ENCODE data around the gene MRPL58. TPM values are rescaled to one million over a fixed set of nuclear protein-coding genes. Genes with fewer than 3 reads are reported as not detected.

MRPL58 gene
- total and polyA plus RNA-seq, 2 experiments from 2014 or later: 44.8 to 48.4 TPM

GRCh38 chr17:75068750-75069149, 56.3 kb downstream of the MRPL58 start:
- no peaks in the 10 kb centered on the region for H3K9me3 ChIP-seq (ENCODE audit: low read depth)
- no peak overlapping the region for H3K4me3 ChIP-seq
- peaks cover 5% of the 10 kb centered on the region for H3K4me1 ChIP-seq (ENCODE audit: low read depth)
- H3K36me3 ChIP-seq: peaks cover 3% of the 10 kb centered on the region
- no peak for TF ChIP-seq CTCF (IDR thresholded peaks at IDR 0.05; ENCODE audit: low read depth, low read length)
- no peak overlapping the region for H3K27ac ChIP-seq
- no peaks in the 10 kb centered on the region for H3K27me3 ChIP-seq
- no peak for DNase-seq (ENCODE audit: low read depth in 1 of 2, low spot score in 1 of 2)

- H3K27ac ChIP-seq: no peak overlapping the region
Observed at GRCh38 chr17:75069783-75070182, 57.3 kb downstream of the MRPL58 start.

More at GRCh38 chr17:75069783-75070182, 57.3 kb downstream of the MRPL58 start:
- no peak for DNase-seq (ENCODE audit: low read depth in 1 of 2, low spot score in 1 of 2)
- Histone ChIP-seq H3K36me3 (no peaks in the 10 kb centered on the region), H3K4me1 (ENCODE audit: low read depth) (peaks cover 5% of the 10 kb centered on the region), H3K9me3 (ENCODE audit: low read depth) (no peaks in the 10 kb centered on the region), H3K4me3 (no peak overlapping the region), H3K27me3 (no peaks in the 10 kb centered on the region)
- TF ChIP-seq CTCF (IDR thresholded peaks at IDR 0.05; ENCODE audit: low read depth, low read length): no peak

Other genes starting within 250 kb of the MRPL58 start
- 45.9 and 73.1 TPM in 2 replicates for gene NAT9, start 236.3 kb upstream of the MRPL58 start, total RNA-seq
- 56.2 and 96.8 TPM in 2 replicates for gene NAT9, start 236.3 kb upstream of the MRPL58 start, polyA plus RNA-seq
- 0.95 and 6.1 TPM in 2 replicates for gene GRIN2C, start 152.8 kb upstream of the MRPL58 start, total RNA-seq
- 0.71 and 1.1 TPM in 2 replicates for gene GRIN2C, start 152.8 kb upstream of the MRPL58 start, polyA plus RNA-seq
- gene FDXR, start 139.7 kb upstream of the MRPL58 start, total RNA-seq: 44.6 and 44.7 TPM in 2 replicates
- 49.9 and 55.9 TPM in 2 replicates for gene FDXR, start 139.7 kb upstream of the MRPL58 start, polyA plus RNA-seq
- 0.83 and 0.85 TPM in 2 replicates for gene FADS6, start 119.0 kb upstream of the MRPL58 start, total RNA-seq
- 0.76 and 1.3 TPM in 2 replicates for gene FADS6, start 119.0 kb upstream of the MRPL58 start, polyA plus RNA-seq
- gene USH1G, start 89.4 kb upstream of the MRPL58 start, total RNA-seq: 2.5 and 4.0 TPM in 2 replicates
- 1.9 and 3.1 TPM in 2 replicates for gene USH1G, start 89.4 kb upstream of the MRPL58 start, polyA plus RNA-seq
- gene OTOP2, start 88.4 kb upstream of the MRPL58 start, total RNA-seq: not detected in 2 replicates
- gene OTOP2, start 88.4 kb upstream of the MRPL58 start, polyA plus RNA-seq: not detected in 2 replicates
- gene OTOP3, start 76.8 kb upstream of the MRPL58 start, total RNA-seq: not detected in 2 replicates
- gene OTOP3, start 76.8 kb upstream of the MRPL58 start, polyA plus RNA-seq: not detected in 2 replicates
- gene HID1, start 39.9 kb upstream of the MRPL58 start, total RNA-seq: 35.2 and 46.3 TPM in 2 replicates
- 45.4 and 57.3 TPM in 2 replicates for gene HID1, start 39.9 kb upstream of the MRPL58 start, polyA plus RNA-seq
- gene CDR2L, start 25.0 kb upstream of the MRPL58 start, total RNA-seq: 15.1 and 16.4 TPM in 2 replicates
- 5.9 and 8.0 TPM in 2 replicates for gene CDR2L, start 25.0 kb upstream of the MRPL58 start, polyA plus RNA-seq
- 411 and 666 TPM in 2 replicates for gene ATP5PD, start 34.3 kb downstream of the MRPL58 start, total RNA-seq
- gene ATP5PD, start 34.3 kb downstream of the MRPL58 start, polyA plus RNA-seq: 603 and 732 TPM in 2 replicates
- gene KCTD2, start 34.6 kb downstream of the MRPL58 start, total RNA-seq: 23.9 and 24.4 TPM in 2 replicates
- 20.7 and 22.4 TPM in 2 replicates for gene KCTD2, start 34.6 kb downstream of the MRPL58 start, polyA plus RNA-seq
- 32.2 and 47.1 TPM in 2 replicates for gene SLC16A5, start 75.3 kb downstream of the MRPL58 start, total RNA-seq
- gene SLC16A5, start 75.3 kb downstream of the MRPL58 start, polyA plus RNA-seq: 9.9 and 18.8 TPM in 2 replicates
- gene ARMC7, start 97.3 kb downstream of the MRPL58 start, total RNA-seq: 8.8 and 10.0 TPM in 2 replicates
- gene ARMC7, start 97.3 kb downstream of the MRPL58 start, polyA plus RNA-seq: 5.7 and 6.5 TPM in 2 replicates
- gene NT5C, start 119.1 kb downstream of the MRPL58 start, total RNA-seq: 204 and 233 TPM in 2 replicates
- gene NT5C, start 119.1 kb downstream of the MRPL58 start, polyA plus RNA-seq: 168 and 174 TPM in 2 replicates
- gene JPT1, start 141.8 kb downstream of the MRPL58 start, total RNA-seq: 175 and 209 TPM in 2 replicates
- 136 and 201 TPM in 2 replicates for gene JPT1, start 141.8 kb downstream of the MRPL58 start, polyA plus RNA-seq
- gene SUMO2, start 170.3 kb downstream of the MRPL58 start, total RNA-seq: 91.3 and 109 TPM in 2 replicates
- gene SUMO2, start 170.3 kb downstream of the MRPL58 start, polyA plus RNA-seq: 485 and 542 TPM in 2 replicates
- 23.4 and 32.7 TPM in 2 replicates for gene NUP85, start 193.0 kb downstream of the MRPL58 start, total RNA-seq
- 51.9 and 59.0 TPM in 2 replicates for gene NUP85, start 193.0 kb downstream of the MRPL58 start, polyA plus RNA-seq
- 33.5 and 35.3 TPM in 2 replicates for gene GGA3, start 248.9 kb downstream of the MRPL58 start, total RNA-seq
- 25.6 and 30.0 TPM in 2 replicates for gene GGA3, start 248.9 kb downstream of the MRPL58 start, polyA plus RNA-seq
- gene MRPS7, start 249.2 kb downstream of the MRPL58 start, total RNA-seq: 64.8 and 81.6 TPM in 2 replicates
- gene MRPS7, start 249.2 kb downstream of the MRPL58 start, polyA plus RNA-seq: 179 and 198 TPM in 2 replicates